ENCODE results near the gene PRAMEF18. TPM values are rescaled to one million over a fixed set of nuclear protein-coding genes. Genes with fewer than 3 reads are reported as not detected.

PRAMEF18 gene, protein sequence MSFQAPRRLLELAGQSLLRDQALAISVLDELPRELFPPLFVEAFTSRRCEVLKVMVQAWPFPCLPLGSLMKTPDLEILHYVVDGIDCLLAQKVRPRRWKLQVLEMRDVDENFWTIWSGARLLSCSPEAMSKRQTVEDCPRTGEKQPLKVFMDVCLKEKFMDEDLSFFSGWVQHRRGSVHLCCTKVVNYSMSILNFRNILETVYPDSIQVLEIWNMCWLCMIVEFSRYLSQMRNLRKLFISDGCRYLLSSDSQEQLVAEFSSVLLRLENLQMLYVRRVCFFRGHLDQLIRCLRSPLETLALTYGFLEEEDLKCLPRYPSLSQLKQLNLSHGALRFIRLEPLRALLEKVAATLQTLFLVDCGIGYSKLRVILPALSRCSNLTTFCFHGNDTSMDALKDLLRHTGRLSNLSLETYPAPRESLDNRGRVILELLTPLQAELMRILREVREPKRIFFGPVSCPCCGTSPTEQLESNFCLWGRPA
- not detected for total RNA-seq

DNA sequence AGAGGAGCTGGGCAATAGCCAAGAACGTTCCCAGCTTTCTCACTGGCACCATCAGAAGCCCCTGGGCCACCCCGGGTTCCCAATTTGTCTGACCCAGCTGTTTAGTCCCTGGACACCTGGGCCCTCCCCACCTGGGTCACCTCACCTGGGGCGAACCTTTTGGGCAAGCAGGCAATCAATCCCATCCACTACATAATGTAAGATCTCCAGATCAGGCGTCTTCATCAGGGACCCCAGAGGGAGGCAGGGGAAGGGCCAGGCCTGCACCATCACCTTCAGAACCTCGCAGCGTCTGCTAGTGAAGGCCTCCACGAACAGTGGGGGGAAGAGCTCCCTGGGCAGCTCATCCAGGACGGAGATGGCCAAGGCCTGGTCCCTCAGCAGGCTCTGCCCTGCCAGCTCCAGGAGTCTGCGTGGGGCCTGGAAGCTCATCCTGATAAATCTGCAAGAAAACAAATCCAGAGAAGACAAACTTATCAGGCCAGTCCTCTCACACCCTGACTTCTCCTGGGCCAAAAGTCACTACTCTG, at the start of gene PRAMEF18:
Gene PRAMEF18 (minus strand): TSS at position 480 of the 530 bp plus-strand sequence. CDS start 48 bp downstream, at position 432.

DNA sequence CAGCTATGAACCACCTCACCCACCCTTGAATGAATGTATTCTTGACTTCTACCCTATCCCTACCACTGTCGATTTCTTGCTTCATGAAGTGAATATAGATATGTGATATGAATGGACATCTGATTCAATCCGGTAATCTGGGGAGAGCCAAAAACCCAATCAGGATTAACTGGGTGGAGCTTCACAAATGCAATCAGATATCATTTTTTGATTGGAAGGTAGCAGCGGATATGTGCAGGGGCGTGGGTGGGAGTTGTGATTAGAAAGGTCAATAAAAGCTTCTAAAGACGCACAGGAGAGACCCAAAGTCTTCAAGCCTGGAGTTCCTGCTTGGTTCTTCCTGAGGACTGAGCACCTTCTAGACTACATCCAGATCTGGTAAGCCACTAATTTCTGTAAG, 27.9 kb upstream of the PRAMEF18 start, which contains the start of gene PRAMEF5:
Gene PRAMEF5 (plus strand): TSS at position 301 of the 400 bp plus-strand sequence. CDS start 5,071 bp downstream, outside the sequence.

DNA sequence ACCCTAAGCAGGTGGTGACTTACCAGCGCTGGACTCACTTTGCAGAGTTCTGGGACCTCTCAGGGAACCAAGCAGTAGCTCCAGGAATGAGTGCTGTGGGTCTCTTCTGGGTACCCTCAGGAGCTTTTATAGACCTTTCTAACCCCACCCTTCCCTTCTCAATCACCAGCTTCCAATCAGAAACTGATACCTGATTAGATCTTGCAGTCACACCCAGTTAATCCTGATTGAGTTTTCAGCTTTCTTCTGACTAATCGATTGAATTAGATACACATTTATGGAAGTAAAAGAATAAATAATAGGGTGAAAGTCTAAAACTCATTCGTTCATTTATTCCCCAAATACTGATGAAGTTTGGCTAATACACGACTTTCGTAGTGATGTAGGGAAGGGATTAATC, 24.6 kb downstream of the PRAMEF18 start, which contains the start of gene PRAMEF13:
Gene PRAMEF13 (minus strand): TSS at position 101 of the 400 bp plus-strand sequence. CDS start 1,820 bp downstream, outside the sequence.

Other genes with a start within 250 kb of the PRAMEF18 start
- not detected for gene PRAMEF27, start 169.6 kb downstream of the PRAMEF18 start, total RNA-seq
- not detected for gene HNRNPCL3, start 165.4 kb downstream of the PRAMEF18 start, total RNA-seq
- gene PRAMEF25, start 155.4 kb downstream of the PRAMEF18 start, total RNA-seq = not detected
- not detected for gene HNRNPCL2, start 109.3 kb downstream of the PRAMEF18 start, total RNA-seq
- not detected for gene PRAMEF26, start 70.1 kb downstream of the PRAMEF18 start, total RNA-seq
- gene HNRNPCL4, start 60.5 kb downstream of the PRAMEF18 start, total RNA-seq = not detected
- not detected for gene PRAMEF9, start 54.3 kb downstream of the PRAMEF18 start, total RNA-seq
- gene PRAMEF13, start 24.7 kb downstream of the PRAMEF18 start, total RNA-seq = not detected
- not detected for gene PRAMEF5, start 28.0 kb upstream of the PRAMEF18 start, total RNA-seq
- gene PRAMEF8, start 59.0 kb upstream of the PRAMEF18 start, total RNA-seq = not detected
- not detected for gene PRAMEF33, start 77.4 kb upstream of the PRAMEF18 start, total RNA-seq
- not detected for gene PRAMEF15, start 89.4 kb upstream of the PRAMEF18 start, total RNA-seq
- not detected for gene PRAMEF14, start 121.0 kb upstream of the PRAMEF18 start, total RNA-seq
- not detected for gene PRAMEF19, start 145.8 kb upstream of the PRAMEF18 start, total RNA-seq
- not detected for gene PRAMEF17, start 163.5 kb upstream of the PRAMEF18 start, total RNA-seq
- not detected for gene PRAMEF20, start 184.3 kb upstream of the PRAMEF18 start, total RNA-seq